ENCODE measurements around the gene ZNF141.
"Not testable (repeated sequence)": the region's sequence is repeated elsewhere in the genome, so short reads cannot be mapped to it uniquely, and the experiment has no call there.

Gene ZNF141

DNA sequence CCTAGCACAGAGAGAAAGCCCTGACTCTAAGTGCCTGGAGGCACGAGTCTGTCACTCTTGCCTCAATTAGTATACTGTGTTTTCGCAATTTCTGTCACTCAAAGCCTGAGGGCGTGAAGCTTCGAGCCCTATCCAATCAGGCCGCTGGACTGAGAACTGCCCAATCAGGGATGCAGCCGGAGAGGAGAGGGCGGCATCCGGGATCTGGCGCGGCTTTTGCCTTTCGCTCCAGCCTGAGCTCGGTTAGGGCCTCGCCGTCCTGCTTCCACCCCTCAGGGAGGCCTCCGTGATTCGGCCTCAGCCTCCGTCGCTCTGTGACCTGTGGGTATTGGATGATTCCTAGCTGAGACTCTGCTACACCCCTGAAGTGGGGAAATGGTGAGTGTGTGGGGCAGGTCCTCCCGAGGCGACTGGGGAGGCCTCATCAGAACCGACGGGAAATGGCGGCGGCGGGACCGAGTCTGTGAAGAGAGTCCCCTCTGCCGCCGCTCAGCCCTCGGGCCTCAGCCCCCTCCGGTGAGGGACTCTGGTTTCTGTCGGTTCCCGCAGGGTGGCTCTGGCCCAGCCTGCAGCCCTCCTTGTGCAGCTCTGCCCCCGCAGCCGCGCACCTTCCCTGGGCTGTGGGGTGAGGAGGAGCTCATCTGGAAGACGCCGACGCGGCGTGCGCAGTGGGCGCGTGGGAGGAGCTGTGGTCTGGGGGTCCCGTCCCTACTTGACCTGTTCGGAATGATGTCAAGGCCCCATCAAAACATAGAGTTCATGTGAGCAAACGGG, 48.5 kb downstream of the ZNF141 start:
- DNase-seq (ENCODE audit: low read depth): no peak

DNA sequence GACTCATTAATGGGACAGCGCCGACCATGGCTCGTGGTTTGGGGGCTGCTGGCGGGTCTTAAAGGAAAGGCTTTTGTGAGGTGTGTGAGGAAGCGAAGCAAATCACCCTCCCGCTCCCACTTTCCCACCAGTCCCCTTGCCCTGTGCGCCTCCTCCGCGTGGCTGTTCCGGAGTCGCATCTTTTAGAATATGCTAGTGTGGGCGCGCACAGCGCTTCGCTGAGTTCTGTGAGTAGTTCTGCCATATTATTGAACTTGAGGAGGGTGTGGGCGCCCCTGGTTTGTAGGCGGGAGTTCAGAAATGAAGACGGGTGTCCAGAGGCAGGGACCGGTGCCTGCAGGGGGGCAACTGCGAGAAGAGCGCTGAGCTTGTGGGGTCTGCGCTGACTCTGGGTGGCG, 49.1 kb downstream of the ZNF141 start:
- no peak for DNase-seq (ENCODE audit: low read depth)

DNA sequence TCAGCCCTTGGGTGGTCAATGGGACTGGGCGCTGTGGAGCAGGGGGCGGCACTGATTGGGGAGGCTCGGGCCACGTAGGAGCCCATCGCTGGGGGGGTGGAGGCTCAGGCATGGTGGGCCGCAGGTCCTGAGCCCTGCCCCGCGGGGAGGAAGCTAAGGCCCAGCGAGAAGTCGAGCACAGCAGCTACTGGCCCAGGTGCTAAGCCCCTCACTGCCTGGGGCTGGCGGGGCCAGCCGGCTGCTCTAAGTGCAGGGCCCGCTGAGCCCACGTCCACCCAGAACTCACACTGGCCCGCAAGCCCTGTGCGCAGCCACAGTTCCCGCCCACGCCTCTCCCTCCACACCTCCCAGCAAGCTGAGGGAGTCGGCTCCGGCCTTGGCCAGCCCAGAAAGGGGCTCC, 66.4 kb downstream of the ZNF141 start:
- DNase-seq (ENCODE audit: low read depth): no peak

DNA sequence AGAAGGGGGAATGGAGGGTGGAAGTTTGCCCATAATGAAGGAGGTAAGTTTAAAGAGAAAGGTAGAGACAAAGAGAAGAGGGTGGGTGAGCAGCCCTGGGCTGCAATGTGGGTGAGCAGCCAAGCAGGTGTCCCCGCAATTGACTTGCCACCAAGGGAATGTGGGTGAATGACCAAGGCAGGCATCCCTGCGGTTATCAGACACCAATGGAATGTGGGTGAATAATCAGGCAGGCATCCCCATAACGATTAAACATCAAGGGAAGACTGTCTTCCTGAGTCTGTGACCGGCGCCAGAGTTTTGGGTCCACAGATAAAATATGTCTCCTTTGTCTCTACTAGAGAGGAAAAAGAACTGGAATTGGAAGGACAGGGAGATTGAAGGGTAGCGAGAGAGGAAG, 70.7 kb downstream of the ZNF141 start:
- DNase-seq (ENCODE audit: low read depth): not testable (repeated sequence)

DNA sequence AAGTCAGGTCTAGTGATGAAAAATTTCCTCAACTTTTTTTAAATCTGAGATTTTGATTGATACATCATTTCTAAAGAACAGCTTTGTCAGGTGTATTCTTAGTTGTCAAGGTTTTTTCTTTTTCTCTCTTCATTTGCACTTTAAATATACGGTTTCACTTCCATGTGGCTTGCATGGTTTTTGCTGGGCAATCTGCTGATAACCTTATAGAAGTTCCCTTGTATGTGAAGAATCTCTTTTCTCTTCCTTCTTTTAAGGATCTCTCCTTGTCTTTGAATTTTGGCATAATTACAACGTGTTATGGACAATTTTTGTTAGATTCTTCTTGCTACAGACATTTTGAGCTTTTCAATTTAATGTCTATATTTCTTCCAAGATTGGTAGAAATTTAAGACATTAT, 85.0 kb downstream of the ZNF141 start:
- DNase-seq (ENCODE audit: low read depth): no peak
